RWPE2 (cell line): ENCODE measurements around the gene BABAM2.

Experiments
- ATAC-seq: fragments of 200-7000 bp; cut with Tn5 transposase; 3 replicates; pipeline ENCODE4 v1.9.1; 2021; ENCODE audit warnings: low read depth
- DNase-seq: peaks from one replicate; pipeline ENCODE4 v3.0.0-alpha.2; 2020; ENCODE audit warnings: low spot score
- H3K27ac ChIP-seq: fragments of 450-650 bp; 2 replicates; pipeline ENCODE4 v1.5.1; 2017; ENCODE audit warnings: mild to moderate bottlenecking; ENCODE audit not compliant: poor library complexity, severe bottlenecking
- H3K27me3 ChIP-seq: fragments of 250-450 bp; sonication (Bioruptor Pico); 2 replicates; pipeline ENCODE4 v1.5.1; 2021; ENCODE audit warnings: mild to moderate bottlenecking, moderate library complexity; ENCODE audit not compliant: insufficient read depth, poor library complexity, severe bottlenecking
- H3K36me3 ChIP-seq: fragments of 250-450 bp; sonication (Bioruptor Pico); 2 replicates; pipeline ENCODE4 v1.5.1; 2020; ENCODE audit warnings: low read depth, mild to moderate bottlenecking, moderate library complexity
- H3K4me1 ChIP-seq: fragments of 250-450 bp; sonication (Bioruptor Pico); 2 replicates; pipeline ENCODE4 v1.5.1; 2021; ENCODE audit warnings: mild to moderate bottlenecking, moderate library complexity; ENCODE audit not compliant: insufficient read depth, poor library complexity, severe bottlenecking
- H3K4me3 ChIP-seq: fragments of 250-450 bp; sonication (Bioruptor Pico); 2 replicates; pipeline ENCODE4 v1.5.1; 2021; ENCODE audit warnings: mild to moderate bottlenecking, moderate library complexity; ENCODE audit not compliant: severe bottlenecking
- H3K9me3 ChIP-seq: fragments of 250-450 bp; sonication (Bioruptor Pico); 2 replicates; pipeline ENCODE4 v1.5.1; 2021; ENCODE audit warnings: mild to moderate bottlenecking, moderate library complexity; ENCODE audit not compliant: severe bottlenecking
- CTCF ChIP-seq: fragments of 450-650 bp; IDR thresholded peaks from one replicate; pipeline ENCODE4 v1.5.1; 2017; ENCODE audit warnings: mild to moderate bottlenecking, moderate library complexity; ENCODE audit not compliant: poor library complexity, severe bottlenecking

The BABAM2 gene

GRCh38 chr2:27888790-27889189 lies 1.7 kb upstream of the BABAM2 start:
- Histone ChIP-seq H3K27ac (peak overlapping the region; percentile 78), H3K4me1 (peaks cover 33% of the 10 kb centered on the region), H3K4me3 (no peak overlapping the region), H3K36me3 (no peaks in the 10 kb centered on the region), H3K27me3 (no peaks in the 10 kb centered on the region), H3K9me3 (no peaks in the 10 kb centered on the region)
- ATAC-seq (no peak), DNase-seq (no peak)
- TF ChIP-seq CTCF, result no peak

- no peak for TF ChIP-seq CTCF
- DNase-seq (no peak), ATAC-seq (peak; percentile 13; the same call in 1 of the 3 replicates)
- Histone ChIP-seq H3K36me3 (no peaks in the 10 kb centered on the region; the same call in 1 of the 2 replicates), H3K27ac (peak overlapping the region; percentile 78), H3K27me3 (no peaks in the 10 kb centered on the region), H3K4me1 (peaks cover 33% of the 10 kb centered on the region), H3K4me3 (peak overlapping the region; percentile 52), H3K9me3 (no peaks in the 10 kb centered on the region)
Observed at GRCh38 chr2:27889774-27890145, 769 bp upstream of the BABAM2 start.

GRCh38 chr2:27890924-27891672 lies 569 bp downstream of the BABAM2 start:
- H3K4me3 ChIP-seq, result peak overlapping the region; percentile 52
- H3K9me3 ChIP-seq, result no peaks in the 10 kb centered on the region
- DNase-seq (no peak), ATAC-seq (peak; percentile 26; the same call in 2 of the 3 replicates)
- H3K27ac ChIP-seq, result peak overlapping the region; percentile 78
- no peaks in the 10 kb centered on the region for H3K27me3 ChIP-seq
- peaks cover 22% of the 10 kb centered on the region for H3K4me1 ChIP-seq
- H3K36me3 ChIP-seq, result peaks cover 10% of the 10 kb centered on the region; the same call in 1 of the 2 replicates
- TF ChIP-seq CTCF, result no peak

- Histone ChIP-seq H3K27ac (peak overlapping the region; percentile 78), H3K27me3 (no peaks in the 10 kb centered on the region), H3K36me3 (peaks cover 10% of the 10 kb centered on the region; the same call in 1 of the 2 replicates), H3K9me3 (no peaks in the 10 kb centered on the region), H3K4me1 (peaks cover 19% of the 10 kb centered on the region), H3K4me3 (no peak overlapping the region)
- no peak for ATAC-seq
- no peak for DNase-seq
- no peak for TF ChIP-seq CTCF
Observed at GRCh38 chr2:27891673-27892105, 1.2 kb downstream of the BABAM2 start.

- Histone ChIP-seq H3K9me3 (no peaks in the 10 kb centered on the region), H3K27me3 (no peaks in the 10 kb centered on the region)
- no peak for DNase-seq
Observed at GRCh38 chr2:27893006-27893405, 2.5 kb downstream of the BABAM2 start.

More at GRCh38 chr2:27893006-27893405, 2.5 kb downstream of the BABAM2 start:
- no peak for ATAC-seq
- no peak for TF ChIP-seq CTCF
- Histone ChIP-seq H3K36me3 (peaks cover 10% of the 10 kb centered on the region; the same call in 1 of the 2 replicates), H3K4me3 (no peak overlapping the region), H3K27ac (no peak overlapping the region), H3K4me1 (peaks cover 19% of the 10 kb centered on the region)
